HG02610 (cell line): ENCODE measurements around the gene SAP30BP.
"Not testable (repeated sequence)": the region's sequence is repeated elsewhere in the genome, so short reads cannot be mapped to it uniquely, and the experiment has no call there.

Source experiments
- ATAC-seq: cut with Tn5 transposase; IDR thresholded peaks from one replicate; pipeline ENCODE4 v1.9.1; 2021; ENCODE audit warnings: mild to moderate bottlenecking, moderate library complexity; ENCODE audit not compliant: unreplicated experiment

The SAP30BP gene

GRCh38 chr17:75633486-75634375, 33.4 kb upstream of the SAP30BP start:
- no peak for ATAC-seq

- ATAC-seq = no peak
These were observed 32.8 kb upstream of the SAP30BP start for GRCh38 chr17:75634376-75634740.

GRCh38 chr17:75634754-75635609, 32.2 kb upstream of the SAP30BP start:
- ATAC-seq = no peak

- no peak for ATAC-seq
These were observed 31.4 kb upstream of the SAP30BP start for GRCh38 chr17:75635610-75636202.

- no peak for ATAC-seq
These were observed 30.6 kb upstream of the SAP30BP start for GRCh38 chr17:75636381-75637142.

- no peak for ATAC-seq
These were observed 30.0 kb upstream of the SAP30BP start for GRCh38 chr17:75637143-75637538.

- no peak for ATAC-seq
These were observed 29.6 kb upstream of the SAP30BP start for GRCh38 chr17:75637551-75637950.

GRCh38 chr17:75638039-75638438, 29.1 kb upstream of the SAP30BP start:
- not testable (repeated sequence) for ATAC-seq

- no peak for ATAC-seq
These were observed 28.2 kb upstream of the SAP30BP start for GRCh38 chr17:75638893-75639292.

GRCh38 chr17:75639327-75639726, 27.8 kb upstream of the SAP30BP start:
- ATAC-seq = no peak

- no peak for ATAC-seq
These were observed 27.2 kb upstream of the SAP30BP start for GRCh38 chr17:75639771-75640555.

- ATAC-seq = no peak
These were observed 26.5 kb upstream of the SAP30BP start for GRCh38 chr17:75640556-75641119.

- ATAC-seq = no peak
These were observed 25.8 kb upstream of the SAP30BP start for GRCh38 chr17:75641343-75641742.

- no peak for ATAC-seq
These were observed 24.9 kb upstream of the SAP30BP start for GRCh38 chr17:75642182-75642783.

GRCh38 chr17:75642784-75643642, 24.1 kb upstream of the SAP30BP start:
- ATAC-seq = no peak

GRCh38 chr17:75643643-75644017, 23.5 kb upstream of the SAP30BP start:
- ATAC-seq = no peak

GRCh38 chr17:75645501-75645888, 21.6 kb upstream of the SAP30BP start:
- no peak for ATAC-seq

- peak; percentile 81 for ATAC-seq
These were observed 21.1 kb upstream of the SAP30BP start for GRCh38 chr17:75645889-75646637.
